Testis (tissue), 2 donors: Measurements from ENCODE around the gene COL6A2.

Source experiments
- CTCF ChIP-seq, 3 experiments: fragments of 450-650 bp in 2 of 3; fragments of 200-600 bp in 1 of 3; sonication (generic) in 1 of 3; IDR thresholded peaks; one replicate each; pipeline ENCODE4 v1.5.1; 2016 to 2019; ENCODE audit warnings: antibody characterized with exemption in 3 of 3, mild to moderate bottlenecking in 2 of 3, moderate library complexity in 1 of 3
- POLR2A ChIP-seq: fragments of 450-650 bp; IDR thresholded peaks from one replicate; pipeline ENCODE4 v1.6.1; 2017; ENCODE audit warnings: antibody characterized with exemption, mild to moderate bottlenecking, moderate library complexity

DNA sequence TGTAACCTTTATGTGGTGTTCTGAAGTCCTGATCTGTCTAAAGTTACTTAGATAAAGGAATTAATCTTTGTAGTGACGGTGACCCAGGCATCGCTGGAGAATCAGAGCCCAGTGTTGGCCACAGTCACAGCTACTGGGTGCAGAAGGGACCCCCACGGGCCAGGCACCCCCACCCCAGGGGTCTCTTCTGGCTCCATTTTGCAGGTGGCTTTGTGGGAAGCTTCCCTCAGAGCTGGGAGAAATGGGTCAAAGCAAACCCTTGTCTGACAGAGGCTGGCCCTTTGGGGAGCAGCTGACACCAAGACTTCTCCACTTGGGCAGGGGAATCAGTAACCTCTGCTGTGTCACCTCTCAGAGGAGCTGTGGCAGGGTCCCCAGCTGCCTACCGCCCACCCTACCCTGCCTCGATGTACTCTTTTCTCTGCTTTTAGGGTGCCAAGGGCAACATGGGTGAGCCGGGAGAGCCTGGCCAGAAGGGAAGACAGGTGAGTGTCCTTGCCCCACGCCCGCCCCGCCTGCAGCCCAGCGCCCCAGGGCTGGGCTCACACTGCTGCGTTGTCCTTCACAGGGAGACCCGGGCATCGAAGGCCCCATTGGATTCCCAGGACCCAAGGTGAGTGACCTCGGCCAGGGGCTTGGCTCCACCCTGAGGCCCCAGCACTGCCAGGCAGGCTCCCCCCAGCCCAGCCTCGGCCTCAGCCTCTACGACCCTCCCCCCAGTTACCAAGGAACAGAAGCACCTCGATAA lies 17.7 kb downstream of the COL6A2 start:
- TF ChIP-seq POLR2A (no peak), CTCF (IDR thresholded peaks at IDR 0.05) (no peak)
